Measurements from ENCODE around the gene TSSK2.

TSSK2 gene

DNA sequence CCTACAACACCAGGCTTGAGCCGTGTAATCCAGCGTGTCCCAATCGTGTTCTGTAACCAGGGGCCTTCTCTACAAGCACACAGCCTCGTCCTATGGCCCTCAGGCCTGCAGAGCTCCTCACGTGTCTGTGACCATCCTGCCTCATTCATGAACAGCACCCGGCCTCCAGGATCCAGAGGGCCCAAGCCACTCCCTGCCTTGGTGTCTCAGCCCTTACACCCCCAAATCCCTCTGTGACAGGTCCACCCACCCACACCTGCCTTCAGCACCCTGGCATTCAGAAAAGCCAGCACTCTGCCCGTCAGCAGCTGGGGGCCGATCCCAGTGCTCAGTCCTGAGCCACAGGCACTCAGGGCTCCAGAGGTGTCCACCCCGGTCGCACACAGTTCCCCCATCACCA lies 5.8 kb downstream of the TSSK2 start:
- no peak for DNase-seq (ENCODE audit: extremely low spot score)
- ChIA-PET POLR2A (interaction anchor here (0.6 kb wide), 1 partner anchor 36 kb away, joined by 3 read pairs; no protein-coding TSS in a partner anchor), CTCF (no interaction called here)
- TF ChIP-seq FOXM1 (IDR thresholded peaks at IDR 0.05; ENCODE audit: borderline replicate concordance) (no peak), TARDBP (IDR thresholded peaks at IDR 0.05) (no peak), SUZ12 (IDR thresholded peaks at IDR 0.05) (no peak), CTBP1 (IDR thresholded peaks at IDR 0.05; ENCODE audit: borderline replicate concordance) (no peak), FOXA1 (IDR thresholded peaks at IDR 0.05) (no peak), ARNT (IDR thresholded peaks at IDR 0.05) (no peak), SP1 (IDR thresholded peaks at IDR 0.05) (no peak), NFRKB (IDR thresholded peaks at IDR 0.05) (no peak), ZNF384 (IDR thresholded peaks at IDR 0.05) (no peak), HDGF (IDR thresholded peaks at IDR 0.05; ENCODE audit: borderline replicate concordance) (no peak), L3MBTL2 (conservative IDR thresholded peaks at IDR 0.05) (no peak), BHLHE40 (IDR thresholded peaks at IDR 0.05; ENCODE audit: borderline replicate concordance) (no peak), ELF4 (IDR thresholded peaks at IDR 0.05) (no peak), FOXK2 (IDR thresholded peaks at IDR 0.05) (no peak), LEF1 (IDR thresholded peaks at IDR 0.05; ENCODE audit: borderline replicate concordance) (no peak)
- TF ChIP-seq, protein P1, sequence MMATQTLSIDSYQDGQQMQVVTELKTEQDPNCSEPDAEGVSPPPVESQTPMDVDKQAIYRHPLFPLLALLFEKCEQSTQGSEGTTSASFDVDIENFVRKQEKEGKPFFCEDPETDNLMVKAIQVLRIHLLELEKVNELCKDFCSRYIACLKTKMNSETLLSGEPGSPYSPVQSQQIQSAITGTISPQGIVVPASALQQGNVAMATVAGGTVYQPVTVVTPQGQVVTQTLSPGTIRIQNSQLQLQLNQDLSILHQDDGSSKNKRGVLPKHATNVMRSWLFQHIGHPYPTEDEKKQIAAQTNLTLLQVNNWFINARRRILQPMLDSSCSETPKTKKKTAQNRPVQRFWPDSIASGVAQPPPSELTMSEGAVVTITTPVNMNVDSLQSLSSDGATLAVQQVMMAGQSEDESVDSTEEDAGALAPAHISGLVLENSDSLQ (IDR thresholded peaks at IDR 0.05): no peak

DNA sequence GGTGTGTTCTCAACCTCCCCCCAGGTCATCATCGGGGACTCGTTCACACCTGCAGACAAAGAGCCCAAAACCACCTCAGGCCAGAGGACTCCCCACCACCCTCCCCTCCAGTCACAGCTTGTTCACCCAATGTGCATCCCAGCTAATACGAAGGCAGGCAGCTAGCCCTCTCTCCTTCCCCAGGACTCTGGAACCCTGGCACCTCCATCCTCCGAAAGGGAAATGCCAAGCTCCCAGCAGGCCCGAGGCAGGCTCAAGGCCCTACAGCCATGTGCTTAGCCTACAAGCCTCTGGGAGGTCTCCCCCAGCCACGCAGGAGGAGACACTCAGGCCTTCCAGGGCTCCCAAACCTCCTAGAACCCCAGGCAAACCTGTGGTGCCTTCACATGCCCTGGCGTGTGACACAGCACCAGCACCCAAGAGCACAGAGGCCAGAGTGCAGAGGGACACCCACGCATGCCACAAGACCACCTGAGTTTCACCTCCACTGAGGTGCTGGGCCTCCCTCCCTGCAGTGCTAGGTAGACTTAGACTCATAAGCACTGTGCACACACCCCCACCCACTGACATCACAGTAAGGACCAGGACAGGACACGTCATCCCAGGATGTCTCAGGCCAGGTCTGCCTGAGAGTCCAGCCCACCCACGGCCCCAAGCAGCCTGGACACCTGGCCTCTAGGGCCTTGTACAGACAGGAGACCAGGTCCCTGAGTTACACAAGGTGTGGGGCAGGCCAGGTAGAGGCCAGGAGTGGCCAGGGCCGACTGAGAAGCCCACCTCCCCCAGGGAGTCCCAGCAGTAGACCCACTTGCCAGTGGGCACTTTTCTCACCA lies 6.5 kb downstream of the TSSK2 start:
- TF ChIP-seq TARDBP (IDR thresholded peaks at IDR 0.05) (no peak), FOXA1 (IDR thresholded peaks at IDR 0.05) (no peak), ELF4 (IDR thresholded peaks at IDR 0.05) (no peak), NFRKB (IDR thresholded peaks at IDR 0.05) (no peak)
- no peak for DNase-seq (ENCODE audit: extremely low spot score)
- POLR2A ChIA-PET: interaction anchor here (0.6 kb wide), 1 partner anchor 35 kb away, joined by 3 read pairs; no protein-coding TSS in a partner anchor
- CTCF ChIA-PET: no interaction called here

DNA sequence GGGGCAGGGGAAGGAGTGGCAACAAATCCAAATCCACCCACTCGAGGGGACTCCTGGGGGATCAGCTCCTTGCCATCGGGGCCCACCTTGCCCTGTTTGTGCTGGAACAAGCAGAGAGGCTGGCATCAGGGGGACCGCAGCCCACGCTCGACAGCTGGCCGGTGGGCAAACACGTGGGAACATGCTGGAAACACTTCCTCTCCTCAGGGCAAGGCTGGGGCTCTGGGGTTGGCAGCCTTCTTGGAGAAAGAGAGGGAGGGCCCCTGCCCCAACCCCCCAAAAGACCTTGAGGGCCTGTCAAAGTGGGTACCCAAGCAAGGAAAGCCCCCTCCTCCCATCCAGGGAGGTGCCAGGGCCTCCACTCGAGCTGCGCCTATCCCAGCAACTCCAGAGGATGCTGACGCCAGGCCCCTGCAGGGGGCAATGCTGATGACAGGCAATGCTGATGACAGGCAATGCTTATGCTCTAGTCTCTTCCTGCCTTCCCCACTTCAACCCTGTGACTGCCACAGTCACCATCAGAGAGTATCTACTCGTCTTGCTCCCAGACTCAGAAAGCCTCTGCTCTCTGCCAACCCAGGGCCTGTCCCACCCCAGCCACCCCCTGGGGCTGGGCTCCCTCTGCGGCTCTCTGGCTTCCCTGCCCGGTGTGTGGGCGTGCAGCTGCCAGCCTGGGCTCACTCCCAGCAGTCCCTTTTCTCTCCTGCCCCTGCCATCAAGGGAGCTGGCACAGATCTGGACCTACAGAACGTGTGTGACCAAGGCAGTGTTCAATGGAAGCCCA lies 7.3 kb downstream of the TSSK2 start:
- no peak for TF ChIP-seq SUZ12 (IDR thresholded peaks at IDR 0.05)
- no peak for TF ChIP-seq CTBP1 (IDR thresholded peaks at IDR 0.05; ENCODE audit: borderline replicate concordance)
- no peak for TF ChIP-seq ELF4 (IDR thresholded peaks at IDR 0.05)
- TF ChIP-seq BHLHE40 (IDR thresholded peaks at IDR 0.05; ENCODE audit: borderline replicate concordance): no peak
- TF ChIP-seq ZNF384 (IDR thresholded peaks at IDR 0.05): no peak
- peak; percentile 57 for DNase-seq (ENCODE audit: extremely low spot score)
- CTCF ChIA-PET: no interaction called here
- POLR2A ChIA-PET: interaction anchor here (1.2 kb wide), 1 partner anchor 16 kb away, joined by 5 read pairs; the partner anchor contains the start of gene DGCR2

- TF ChIP-seq L3MBTL2 (conservative IDR thresholded peaks at IDR 0.05): no peak
- no peak for TF ChIP-seq CTBP1 (IDR thresholded peaks at IDR 0.05; ENCODE audit: borderline replicate concordance)
- no peak for TF ChIP-seq LEF1 (IDR thresholded peaks at IDR 0.05; ENCODE audit: borderline replicate concordance)
- no peak for TF ChIP-seq FOXA1 (IDR thresholded peaks at IDR 0.05)
- TF ChIP-seq NFRKB (IDR thresholded peaks at IDR 0.05): no peak
- TF ChIP-seq ZNF384 (IDR thresholded peaks at IDR 0.05): no peak
- no peak for TF ChIP-seq FOXK2 (IDR thresholded peaks at IDR 0.05)
- TF ChIP-seq SUZ12 (IDR thresholded peaks at IDR 0.05): no peak
- TF ChIP-seq, protein P1 (IDR thresholded peaks at IDR 0.05): no peak
- TF ChIP-seq HDGF (IDR thresholded peaks at IDR 0.05; ENCODE audit: borderline replicate concordance): no peak
- no peak for TF ChIP-seq ARNT (IDR thresholded peaks at IDR 0.05)
- TF ChIP-seq BHLHE40 (IDR thresholded peaks at IDR 0.05; ENCODE audit: borderline replicate concordance): no peak
- CTCF ChIA-PET: no interaction called here
- DNase-seq (ENCODE audit: extremely low spot score): no peak
- POLR2A ChIA-PET: interaction anchor here (1.2 kb wide), 1 partner anchor 16 kb away, joined by 5 read pairs; the partner anchor contains the start of gene DGCR2
Measured at GRCh38 chr22:19139001-19139356, 7.9 kb downstream of the TSSK2 start.

DNA sequence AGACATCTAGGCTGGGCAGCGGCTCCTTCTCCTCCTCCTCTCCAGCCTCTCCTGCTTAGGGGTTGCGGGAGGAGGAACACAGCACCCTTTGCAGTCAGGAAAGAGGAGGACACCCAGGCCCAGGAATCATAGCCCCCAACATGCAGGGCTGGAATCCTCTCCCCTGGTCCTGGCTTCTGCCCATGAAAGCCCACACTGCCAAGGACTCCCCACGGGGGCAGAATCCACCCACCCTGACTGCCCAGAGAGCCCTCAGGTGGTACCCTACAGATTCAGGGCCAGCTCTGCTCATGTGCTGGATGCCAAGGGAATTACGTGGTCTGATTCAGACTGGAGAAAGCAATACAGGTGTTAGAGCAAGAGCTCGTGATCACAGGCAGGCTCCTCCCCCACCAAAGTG lies 8.9 kb downstream of the TSSK2 start:
- ChIA-PET POLR2A (no interaction called here), CTCF (no interaction called here)
- DNase-seq (ENCODE audit: extremely low spot score): no peak
- TF ChIP-seq FOXM1 (IDR thresholded peaks at IDR 0.05; ENCODE audit: borderline replicate concordance) (no peak), FOXA1 (IDR thresholded peaks at IDR 0.05) (no peak), SP1 (IDR thresholded peaks at IDR 0.05) (no peak), TARDBP (IDR thresholded peaks at IDR 0.05) (no peak), ARNT (IDR thresholded peaks at IDR 0.05) (no peak), SUZ12 (IDR thresholded peaks at IDR 0.05) (no peak), FOXK2 (IDR thresholded peaks at IDR 0.05) (no peak), L3MBTL2 (conservative IDR thresholded peaks at IDR 0.05) (no peak), LEF1 (IDR thresholded peaks at IDR 0.05; ENCODE audit: borderline replicate concordance) (no peak), NFRKB (IDR thresholded peaks at IDR 0.05) (no peak), ELF4 (IDR thresholded peaks at IDR 0.05) (no peak), BHLHE40 (IDR thresholded peaks at IDR 0.05; ENCODE audit: borderline replicate concordance) (no peak), ZNF384 (IDR thresholded peaks at IDR 0.05) (no peak), CTBP1 (IDR thresholded peaks at IDR 0.05; ENCODE audit: borderline replicate concordance) (no peak), HDGF (IDR thresholded peaks at IDR 0.05; ENCODE audit: borderline replicate concordance) (no peak)
- TF ChIP-seq, protein P1 (IDR thresholded peaks at IDR 0.05): no peak

Measured in HEK293T (cell line).